ENCODE data around the gene COX6A2.
"Not testable (repeated sequence)": the region's sequence is repeated elsewhere in the genome, so short reads cannot be mapped to it uniquely, and the experiment has no call there.

Gene COX6A2

GRCh38 chr16:31464348-31464769, 36.2 kb upstream of the COX6A2 start:
- no peak for FAIRE-seq
- no peak for DNase-seq (ENCODE audit: extremely low spot score, insufficient read length, low read depth)

- DNase-seq (ENCODE audit: extremely low spot score, insufficient read length, low read depth), result no peak
- FAIRE-seq, result no peak
These were observed 34.0 kb upstream of the COX6A2 start for GRCh38 chr16:31461921-31462804.

DNA sequence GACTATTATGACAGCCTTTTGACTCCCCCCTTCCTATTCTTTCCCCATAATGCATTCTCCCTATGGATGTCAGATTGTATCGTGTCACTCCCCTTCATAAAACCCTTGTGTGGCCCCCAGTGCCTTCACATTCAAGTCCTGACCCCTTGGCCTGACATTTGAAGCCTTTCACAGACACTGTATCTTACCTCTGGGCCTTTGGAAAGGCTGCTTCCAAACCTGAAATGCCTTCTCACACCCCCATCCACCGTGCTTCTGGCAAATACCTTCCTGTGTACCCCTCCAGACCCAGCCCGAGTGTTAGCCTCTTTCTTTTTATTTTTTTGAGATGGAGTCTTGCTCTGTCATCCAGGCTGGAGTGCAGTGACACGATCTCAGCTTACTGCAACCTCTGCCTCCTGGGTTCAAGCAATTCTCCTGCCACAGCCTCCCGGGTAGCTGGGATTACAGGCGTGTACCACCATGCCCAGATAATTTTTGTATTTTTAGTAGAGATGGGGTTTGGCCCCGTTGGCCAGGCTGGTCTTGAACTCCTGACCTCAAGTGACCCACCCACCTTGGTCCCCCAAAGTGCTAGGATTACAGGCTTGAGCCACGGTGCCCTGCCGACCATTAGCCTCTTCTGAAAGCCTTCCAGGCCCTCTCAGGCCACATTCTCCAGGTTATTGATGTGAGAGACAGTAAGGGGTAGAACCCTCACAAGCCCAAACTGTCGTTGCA, 33.2 kb upstream of the COX6A2 start:
- FAIRE-seq, result no peak
- DNase-seq (ENCODE audit: extremely low spot score, insufficient read length, low read depth), result no peak

GRCh38 chr16:31460582-31461002, 32.4 kb upstream of the COX6A2 start:
- FAIRE-seq, result peak; percentile 73
- DNase-seq (ENCODE audit: extremely low spot score, insufficient read length, low read depth), result no peak

DNA sequence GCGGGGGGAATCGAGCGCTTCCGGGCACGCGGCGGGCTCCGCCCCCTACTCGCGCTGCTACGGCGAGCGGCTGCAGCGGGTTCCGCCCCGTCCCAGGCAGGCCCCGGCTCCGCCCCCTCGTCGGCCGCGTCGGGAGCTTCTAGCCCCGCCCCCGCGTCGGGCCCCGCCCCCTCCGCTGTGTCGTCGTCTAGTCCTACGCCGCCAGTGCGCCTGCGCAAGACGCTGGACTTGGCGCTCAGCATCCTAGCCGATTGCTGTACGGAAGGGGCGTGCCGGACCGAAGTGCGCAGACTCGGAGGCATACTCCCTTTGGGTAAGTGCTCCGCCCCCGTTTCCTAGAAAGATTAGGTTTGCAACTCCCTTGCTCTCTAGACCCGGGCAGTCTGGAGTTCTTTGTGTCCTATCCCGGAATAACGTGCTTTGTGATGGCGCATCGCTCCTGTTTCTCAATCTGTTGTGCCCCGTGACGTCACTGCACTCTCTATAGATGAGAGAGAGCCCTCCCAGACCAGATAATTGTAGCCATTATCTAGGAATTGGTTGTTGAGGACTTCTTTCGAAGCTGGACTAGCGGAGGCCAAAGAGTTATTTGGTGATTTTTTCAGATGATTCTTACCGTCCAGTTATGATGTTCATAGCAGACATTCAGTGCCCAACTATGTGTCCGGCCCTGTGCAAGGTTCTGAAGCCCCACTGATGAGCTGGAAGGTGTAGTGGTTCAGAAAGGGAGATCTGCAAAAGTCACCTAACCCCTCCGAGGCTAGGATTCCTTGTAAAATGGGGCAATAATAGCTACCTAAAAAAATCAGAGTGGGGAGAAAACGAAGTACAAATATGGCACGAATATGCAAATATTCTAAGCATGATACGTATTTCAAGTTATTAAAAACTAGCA, 31.8 kb upstream of the COX6A2 start:
- DNase-seq (ENCODE audit: extremely low spot score, insufficient read length, low read depth), result peak; percentile 91
- no peak for FAIRE-seq

GRCh38 chr16:31458844-31459686, 30.9 kb upstream of the COX6A2 start, which contains the start of gene ARMC5:
Gene ARMC5 (plus strand): TSS chr16:31459501. CDS start chr16:31459525, 24 bp downstream.
- FAIRE-seq (peak; percentile 97), DNase-seq (ENCODE audit: extremely low spot score, insufficient read length, low read depth) (peak; percentile 74)

DNA sequence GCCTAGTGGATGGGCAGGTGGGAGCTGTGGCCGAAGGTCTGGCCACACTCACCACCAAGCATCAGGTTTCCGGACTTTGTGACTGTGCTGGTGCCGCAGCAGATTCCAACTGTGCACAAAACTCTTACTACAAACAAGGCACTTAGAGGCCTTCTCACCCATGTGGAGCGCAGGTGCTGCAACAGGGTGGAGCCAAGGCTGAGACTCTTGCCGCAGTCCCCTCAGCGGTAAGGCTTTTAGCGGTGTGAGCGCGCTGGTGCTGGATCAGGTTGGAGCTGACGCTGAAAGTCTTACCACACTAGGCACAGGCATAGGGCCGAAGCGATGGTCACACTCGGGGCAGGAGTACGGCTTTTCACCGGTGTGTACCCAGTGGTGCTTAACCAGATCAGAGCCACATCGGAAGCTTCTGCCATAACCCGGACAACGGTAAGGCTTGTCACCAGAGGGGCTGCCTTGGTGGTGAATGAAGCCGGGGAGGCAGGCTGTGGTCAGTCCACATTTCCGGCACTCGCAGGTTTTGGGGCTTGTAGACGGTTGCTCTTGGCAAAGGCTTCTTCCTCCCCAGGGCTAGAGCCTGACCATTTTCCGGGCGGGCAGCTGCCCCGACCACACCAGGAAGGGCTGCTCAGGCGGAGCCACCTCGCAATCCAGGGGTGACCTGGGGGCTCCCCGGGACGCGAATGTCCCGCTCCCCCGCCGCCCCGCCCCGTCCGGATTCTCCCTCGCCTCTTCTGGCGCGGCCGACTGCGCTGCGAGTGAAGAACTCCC, 30.1 kb upstream of the COX6A2 start:
- FAIRE-seq (peak; percentile 39), DNase-seq (ENCODE audit: extremely low spot score, insufficient read length, low read depth) (no peak)

- DNase-seq (ENCODE audit: extremely low spot score, insufficient read length, low read depth) (no peak), FAIRE-seq (no peak)
These were observed 28.8 kb upstream of the COX6A2 start for GRCh38 chr16:31456988-31457360.

GRCh38 chr16:31455601-31456314, 27.6 kb upstream of the COX6A2 start:
- no peak for DNase-seq (ENCODE audit: extremely low spot score, insufficient read length, low read depth)
- FAIRE-seq, result no peak

- FAIRE-seq (no peak), DNase-seq (ENCODE audit: extremely low spot score, insufficient read length, low read depth) (no peak)
These were observed 25.4 kb upstream of the COX6A2 start for GRCh38 chr16:31453255-31454204.

DNA sequence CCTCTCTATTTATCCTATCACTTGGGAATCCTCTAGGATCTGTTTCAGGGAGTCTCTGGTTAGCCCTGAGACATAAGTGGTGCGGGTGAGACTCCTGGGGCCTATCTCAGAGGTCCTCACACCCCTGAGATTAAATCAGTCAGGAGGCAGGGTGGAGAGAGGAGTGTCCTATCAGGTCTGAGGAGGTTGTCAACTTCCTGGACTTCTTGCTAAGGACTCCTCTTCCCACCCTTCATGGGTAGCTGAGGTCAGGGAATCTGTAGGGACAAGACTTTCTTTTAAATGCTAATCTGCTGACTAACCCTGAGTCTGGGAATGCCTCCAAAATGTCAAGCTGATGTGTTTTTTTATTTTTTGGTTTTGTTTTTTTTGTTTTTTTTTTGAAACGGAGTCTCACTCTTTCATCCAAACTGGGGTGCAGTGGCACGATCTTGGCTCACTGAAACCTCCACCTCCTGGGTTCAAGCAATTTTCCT, 24.5 kb upstream of the COX6A2 start:
- FAIRE-seq (no peak), DNase-seq (ENCODE audit: extremely low spot score, insufficient read length, low read depth) (no peak)

- DNase-seq (ENCODE audit: extremely low spot score, insufficient read length, low read depth) (no peak), FAIRE-seq (no peak)
These were observed 23.7 kb upstream of the COX6A2 start for GRCh38 chr16:31451681-31452351.

- no peak for DNase-seq (ENCODE audit: extremely low spot score, insufficient read length, low read depth)
- FAIRE-seq, result no peak
These were observed 23.0 kb upstream of the COX6A2 start for GRCh38 chr16:31451201-31451600.

- FAIRE-seq; DNase-seq (ENCODE audit: extremely low spot score, insufficient read length, low read depth): not testable (repeated sequence)
These were observed 17.8 kb upstream of the COX6A2 start for GRCh38 chr16:31445931-31446330.

GRCh38 chr16:31441956-31442355, 13.8 kb upstream of the COX6A2 start:
- DNase-seq (ENCODE audit: extremely low spot score, insufficient read length, low read depth), result no peak
- FAIRE-seq, result no peak

GRCh38 chr16:31440516-31441184, 12.5 kb upstream of the COX6A2 start:
- no peak for DNase-seq (ENCODE audit: extremely low spot score, insufficient read length, low read depth)
- FAIRE-seq, result no peak
